Nephron (organoid): ENCODE results near the gene GALNTL6.

Experiments used
- H3K27ac Mint-ChIP-seq, 3 experiments: 2 replicates each; pipeline ENCODE4 v1.8.0; 2020; ENCODE audit warnings: mixed read lengths in 3 of 3, mild to moderate bottlenecking in 2 of 3, moderate library complexity in 1 of 3
- H3K27me3 Mint-ChIP-seq: 2 replicates; pipeline ENCODE4 v1.8.0; 2021; ENCODE audit warnings: low read depth, mild to moderate bottlenecking, moderate library complexity, mixed read lengths
- H3K36me3 Mint-ChIP-seq: 2 replicates; pipeline ENCODE4 v1.8.0; 2020; ENCODE audit warnings: low read depth, mixed read lengths
- H3K4me1 Mint-ChIP-seq: 2 replicates; pipeline ENCODE4 v1.8.0; 2020; ENCODE audit warnings: mixed read lengths
- H3K4me3 Mint-ChIP-seq, 3 experiments: 2 replicates each; pipeline ENCODE4 v1.8.0; 2020; ENCODE audit warnings: mild to moderate bottlenecking in 3 of 3, mixed read lengths in 3 of 3, moderate library complexity in 2 of 3
- H3K9me3 Mint-ChIP-seq: 2 replicates; pipeline ENCODE4 v1.8.0; 2020; ENCODE audit warnings: mixed read lengths
- TF ChIP-seq, protein P1 (sequence below), 3 experiments: fragments of 200-600 bp; sonication (generic); IDR thresholded peaks; one replicate each; pipeline ENCODE4 v1.5.0; 2021; ENCODE audit warnings: antibody characterized with exemption in 3 of 3; ENCODE audit not compliant: unreplicated experiment in 3 of 3

GALNTL6 gene

DNA sequence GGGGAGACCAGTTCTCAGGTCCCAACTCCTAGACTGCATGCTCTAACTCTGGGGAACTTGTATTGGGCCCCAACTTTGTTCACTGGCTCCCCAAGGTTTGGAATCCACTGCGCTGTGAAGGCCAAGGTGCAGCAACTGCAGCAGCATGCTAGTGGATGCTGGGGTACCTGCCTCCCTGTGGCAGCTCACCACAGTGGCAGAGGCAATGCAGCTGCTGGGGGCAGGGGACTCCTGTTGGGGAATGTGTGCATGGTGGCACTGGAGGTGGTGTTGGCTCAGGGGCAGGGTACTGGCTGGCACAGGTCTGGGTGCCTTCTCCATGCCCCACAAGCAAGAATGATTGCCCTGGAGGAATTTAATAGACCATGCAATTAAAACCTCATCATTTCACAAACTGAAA lies 862.0 kb downstream of the GALNTL6 start:
- peaks cover 6% of the 10 kb centered on the region for H3K9me3 Mint-ChIP-seq
- H3K4me1 Mint-ChIP-seq = no peaks in the 10 kb centered on the region
- no peaks in the 10 kb centered on the region for H3K36me3 Mint-ChIP-seq
- no peak overlapping the region for H3K4me3 Mint-ChIP-seq
- H3K27ac Mint-ChIP-seq = no peak overlapping the region
- H3K27me3 Mint-ChIP-seq = no peaks in the 10 kb centered on the region
- TF ChIP-seq, protein P1, sequence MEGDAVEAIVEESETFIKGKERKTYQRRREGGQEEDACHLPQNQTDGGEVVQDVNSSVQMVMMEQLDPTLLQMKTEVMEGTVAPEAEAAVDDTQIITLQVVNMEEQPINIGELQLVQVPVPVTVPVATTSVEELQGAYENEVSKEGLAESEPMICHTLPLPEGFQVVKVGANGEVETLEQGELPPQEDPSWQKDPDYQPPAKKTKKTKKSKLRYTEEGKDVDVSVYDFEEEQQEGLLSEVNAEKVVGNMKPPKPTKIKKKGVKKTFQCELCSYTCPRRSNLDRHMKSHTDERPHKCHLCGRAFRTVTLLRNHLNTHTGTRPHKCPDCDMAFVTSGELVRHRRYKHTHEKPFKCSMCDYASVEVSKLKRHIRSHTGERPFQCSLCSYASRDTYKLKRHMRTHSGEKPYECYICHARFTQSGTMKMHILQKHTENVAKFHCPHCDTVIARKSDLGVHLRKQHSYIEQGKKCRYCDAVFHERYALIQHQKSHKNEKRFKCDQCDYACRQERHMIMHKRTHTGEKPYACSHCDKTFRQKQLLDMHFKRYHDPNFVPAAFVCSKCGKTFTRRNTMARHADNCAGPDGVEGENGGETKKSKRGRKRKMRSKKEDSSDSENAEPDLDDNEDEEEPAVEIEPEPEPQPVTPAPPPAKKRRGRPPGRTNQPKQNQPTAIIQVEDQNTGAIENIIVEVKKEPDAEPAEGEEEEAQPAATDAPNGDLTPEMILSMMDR (IDR thresholded peaks at IDR 0.05; ENCODE audit: unreplicated experiment in 3 of 3) = no peak

DNA sequence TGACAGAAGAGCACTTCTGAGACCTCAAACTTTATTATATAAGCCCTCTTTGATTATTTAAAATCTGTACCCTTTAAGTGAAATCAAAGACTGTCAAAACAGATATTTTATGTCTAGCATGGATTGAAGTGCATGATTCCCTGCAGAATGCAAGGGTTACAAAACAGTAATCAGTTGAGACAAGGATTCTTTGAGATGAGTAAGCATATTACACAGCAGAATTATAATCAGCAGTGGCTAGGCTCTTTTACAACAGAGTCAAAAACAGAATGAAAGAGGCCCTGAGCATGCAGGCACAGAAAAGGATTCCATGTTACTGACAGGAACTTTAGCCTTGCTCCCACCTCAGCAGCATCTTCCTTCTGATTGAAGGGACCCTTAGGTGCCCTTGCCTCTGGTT lies 867.5 kb downstream of the GALNTL6 start:
- Mint-ChIP-seq H3K36me3 (no peaks in the 10 kb centered on the region), H3K27me3 (no peaks in the 10 kb centered on the region), H3K4me3 (no peak overlapping the region), H3K4me1 (no peaks in the 10 kb centered on the region), H3K9me3 (no peaks in the 10 kb centered on the region), H3K27ac (no peak overlapping the region)
- TF ChIP-seq, protein P1 (IDR thresholded peaks at IDR 0.05; ENCODE audit: unreplicated experiment in 3 of 3) = no peak

DNA sequence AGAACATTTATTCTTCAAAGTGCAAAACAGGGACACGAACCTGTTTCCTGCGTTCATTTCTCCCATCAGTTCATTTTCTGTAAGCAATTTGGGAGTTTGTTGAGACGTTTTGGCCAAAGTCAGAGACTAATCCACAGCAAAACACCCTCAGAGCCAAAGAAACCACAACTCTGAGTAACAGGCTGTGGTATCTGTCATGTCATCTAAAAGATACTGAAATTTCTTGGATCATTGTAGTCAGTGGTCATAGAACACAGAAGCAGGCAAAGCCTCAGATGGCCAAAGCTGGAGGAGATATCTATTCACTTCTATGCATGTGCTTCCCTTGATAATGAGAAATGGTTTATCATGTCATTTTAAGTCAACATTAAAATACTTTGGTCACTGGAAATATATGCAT lies 869.8 kb downstream of the GALNTL6 start:
- Mint-ChIP-seq H3K9me3 (no peaks in the 10 kb centered on the region), H3K27me3 (no peaks in the 10 kb centered on the region), H3K27ac (no peak overlapping the region), H3K36me3 (no peaks in the 10 kb centered on the region), H3K4me1 (no peaks in the 10 kb centered on the region), H3K4me3 (no peak overlapping the region)
- TF ChIP-seq, protein P1 (IDR thresholded peaks at IDR 0.05; ENCODE audit: unreplicated experiment in 3 of 3) = no peak

DNA sequence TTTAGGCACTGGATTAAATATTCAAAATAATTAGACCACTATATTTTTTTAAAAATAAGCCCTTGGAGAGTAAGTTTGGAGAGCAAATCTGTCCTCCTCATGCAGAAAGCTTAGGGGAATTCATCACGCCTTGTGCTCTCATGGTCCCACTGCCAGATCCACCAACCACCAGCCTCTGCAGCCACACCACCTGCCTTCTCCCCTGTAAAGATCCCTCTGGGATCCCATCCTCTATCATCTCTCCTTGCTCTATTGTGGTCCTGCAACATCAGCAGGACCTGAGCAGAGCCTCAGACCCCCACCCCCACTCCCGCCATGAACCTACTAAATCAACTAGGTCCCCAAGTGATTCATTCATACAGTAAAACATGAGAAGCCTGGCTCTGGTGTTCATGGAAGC lies 872.8 kb downstream of the GALNTL6 start:
- no peaks in the 10 kb centered on the region for H3K4me1 Mint-ChIP-seq
- peaks cover 2% of the 10 kb centered on the region for H3K27me3 Mint-ChIP-seq
- H3K27ac Mint-ChIP-seq = no peak overlapping the region
- TF ChIP-seq, protein P1 (IDR thresholded peaks at IDR 0.05; ENCODE audit: unreplicated experiment in 3 of 3) = no peak
- no peak overlapping the region for H3K4me3 Mint-ChIP-seq
- peaks cover 4% of the 10 kb centered on the region for H3K9me3 Mint-ChIP-seq
- H3K36me3 Mint-ChIP-seq = no peaks in the 10 kb centered on the region

DNA sequence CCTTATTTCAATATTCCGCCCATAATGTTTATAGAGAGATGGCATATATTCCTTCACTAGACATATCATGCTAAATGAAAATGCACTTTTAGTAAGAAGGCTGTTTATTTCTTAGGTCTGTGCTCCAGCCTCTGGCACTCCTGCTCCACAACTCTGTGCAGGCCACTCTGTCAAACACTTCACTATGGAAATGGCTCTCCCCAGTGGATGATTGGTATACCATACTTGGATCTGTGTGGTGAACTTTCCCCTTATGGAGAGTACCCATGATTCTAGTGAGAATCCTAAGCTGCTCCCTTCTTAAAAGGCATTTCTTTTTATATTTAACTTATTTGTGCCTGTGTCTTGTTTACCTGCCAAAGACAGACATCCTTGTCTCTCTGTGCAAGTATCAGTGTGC lies 875.3 kb downstream of the GALNTL6 start:
- TF ChIP-seq, protein P1 (IDR thresholded peaks at IDR 0.05; ENCODE audit: unreplicated experiment in 3 of 3) = no peak
- Mint-ChIP-seq H3K36me3 (no peaks in the 10 kb centered on the region), H3K27me3 (peaks cover 3% of the 10 kb centered on the region), H3K4me1 (no peaks in the 10 kb centered on the region), H3K9me3 (peaks cover 5% of the 10 kb centered on the region), H3K4me3 (no peak overlapping the region), H3K27ac (peak overlapping the region in 2 of 3 experiments; percentile 45 to 80)

DNA sequence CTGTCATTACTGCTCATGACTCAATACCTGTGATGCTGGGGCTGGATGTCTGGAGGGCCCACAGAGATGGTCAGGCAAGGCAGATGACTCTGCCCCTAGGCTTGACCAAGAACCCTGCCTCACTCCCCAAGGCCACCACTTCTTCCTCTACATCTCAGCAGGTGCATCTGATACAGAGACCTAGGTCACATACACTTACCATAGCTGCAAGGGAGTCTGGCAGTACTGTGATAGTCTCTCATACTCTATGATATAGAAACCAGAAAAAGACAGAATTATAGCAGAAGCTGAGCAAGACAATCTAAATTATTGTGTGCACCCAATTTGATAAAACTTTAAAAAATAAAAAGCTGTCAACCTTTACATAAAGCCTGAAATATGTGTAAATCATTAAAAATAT lies 878.3 kb downstream of the GALNTL6 start:
- H3K27me3 Mint-ChIP-seq = peaks cover 3% of the 10 kb centered on the region
- peaks cover 5% of the 10 kb centered on the region for H3K9me3 Mint-ChIP-seq
- H3K4me1 Mint-ChIP-seq = no peaks in the 10 kb centered on the region
- no peaks in the 10 kb centered on the region for H3K36me3 Mint-ChIP-seq
- H3K4me3 Mint-ChIP-seq = no peak overlapping the region
- TF ChIP-seq, protein P1 (IDR thresholded peaks at IDR 0.05; ENCODE audit: unreplicated experiment in 3 of 3) = no peak
- H3K27ac Mint-ChIP-seq = no peak overlapping the region
